K562 (cell line): Measurements from ENCODE around the gene CAPN10. TPM values are rescaled to one million over a fixed set of nuclear protein-coding genes. Genes with fewer than 3 reads are reported as not detected.

Source experiments
- ATAC-seq: fragments of 200-7000 bp; cut with Tn5 transposase; 3 replicates; pipeline ENCODE4 v1.9.1; 2020; ENCODE audit warnings: moderate library complexity
- BruUV-seq: library from RNA; stranded (reverse); fragments of 400-500 nt; replicated peaks from 2 replicates; lab custom pipeline; 2021; lab: Mats Ljungman, UMichigan
- CTCF ChIA-PET: fragments of 300-600 bp; formaldehyde crosslinking; extraction: SDS; loops from one replicate; lab custom pipeline; 2021; ENCODE audit warnings: low intra/inter-chr PET ratio; lab: Yijun Ruan, JAX
- POLR2A ChIA-PET: fragments of 300-600, 350-650 bp; sonication (Branson Sonifier 250); formaldehyde crosslinking; extraction: SDS; loops from one replicate; lab custom pipeline; 2021; ENCODE audit warnings: antibody characterized with exemption, inconsistent platforms; lab: Yijun Ruan, JAX
- DNase-seq, 4 experiments: peaks; one replicate each; pipeline versions ENCODE4 v3.0.0 to v3.0.0-alpha.2; 2011 to 2018; ENCODE audit warnings: low spot score in 3 of 4, mixed read lengths in 3 of 4; ENCODE audit errors: extremely low read depth in 1 of 4
- FAIRE-seq: peaks from 2 replicates; lab custom pipeline; 2011; peaks lifted over from hg19 to GRCh38; lab: Jason Lieb, UNC
- H2AFZ ChIP-seq: 2 replicates; pipeline ENCODE4 v1.6.0; 2011; ENCODE audit warnings: low read depth, low read length, control low read depth, inconsistent platforms
- H3K27ac ChIP-seq: fragments of 200-600 bp; 3 replicates; pipeline ENCODE4 v1.8.0; 2011; ENCODE audit warnings: low read depth, mild to moderate bottlenecking, control low read depth, inconsistent platforms, low read length, moderate library complexity, mixed read lengths; ENCODE audit errors: extremely low read depth
- H3K27me3 ChIP-seq, 2 experiments: fragments of 300-600 bp in 1 of 2; 2 replicates in 1 of 2; 3 replicates in 1 of 2; pipeline versions ENCODE4 v1.6.0 to v1.8.0; 2011; ENCODE audit warnings: inconsistent platforms in 2 of 2, low read length in 2 of 2, mild to moderate bottlenecking in 1 of 2, mixed read lengths in 1 of 2, moderate library complexity in 1 of 2; ENCODE audit not compliant: control insufficient read depth in 2 of 2, insufficient read depth in 2 of 2
- H3K36me3 ChIP-seq: fragments of 300-600 bp; 3 replicates; pipeline ENCODE4 v1.8.0; 2011; ENCODE audit warnings: mild to moderate bottlenecking, low read length, inconsistent platforms; ENCODE audit not compliant: control insufficient read depth, insufficient read depth
- H3K4me1 ChIP-seq, 2 experiments: fragments of 200-600 bp in 1 of 2; replicated peaks in 1 of 2; 2 replicates in 1 of 2; 3 replicates in 1 of 2; pipeline versions ENCODE4 v1.5.1 to v1.8.0; 2011; ENCODE audit warnings: inconsistent platforms in 2 of 2, low read length in 2 of 2, mild to moderate bottlenecking in 1 of 2, mixed read lengths in 1 of 2, moderate library complexity in 1 of 2; ENCODE audit not compliant: control insufficient read depth in 2 of 2, insufficient read depth in 2 of 2
- H3K4me2 ChIP-seq: 2 replicates; pipeline ENCODE4 v1.6.1; 2011; ENCODE audit warnings: low read length, control low read depth, inconsistent platforms, mixed read lengths; ENCODE audit not compliant: insufficient read depth
- H3K4me3 ChIP-seq: fragments of 200-600 bp; sonication (generic), shearing (Covaris generic); 2 replicates; pipeline ENCODE4 v1.5.1; 2016; ENCODE audit warnings: control low read depth, inconsistent platforms
- H3K79me2 ChIP-seq: fragments of 200-600 bp; 3 replicates; pipeline ENCODE4 v1.8.0; 2011; ENCODE audit warnings: low read length, inconsistent platforms; ENCODE audit not compliant: control insufficient read depth, insufficient read depth
- H3K9ac ChIP-seq, 2 experiments: 2 replicates each; pipeline versions ENCODE4 v1.6.0 to v1.6.1; 2011; ENCODE audit warnings: low read depth in 2 of 2, low read length in 2 of 2, control low read depth in 1 of 2, inconsistent platforms in 1 of 2, mild to moderate bottlenecking in 1 of 2, mixed read lengths in 1 of 2; ENCODE audit not compliant: insufficient read depth in 1 of 2
- H3K9me1 ChIP-seq: one replicate; pipeline ENCODE4 v1.6.0; 2011; ENCODE audit warnings: inconsistent platforms, mild to moderate bottlenecking, low read length, moderate library complexity; ENCODE audit not compliant: control insufficient read depth, insufficient read depth
- H3K9me3 ChIP-seq: replicated peaks from 2 replicates; pipeline ENCODE4 v1.5.1; 2011; ENCODE audit warnings: low read depth, low read length, inconsistent platforms; ENCODE audit not compliant: control insufficient read depth, insufficient read depth
- H4K20me1 ChIP-seq: replicated peaks from 2 replicates; pipeline ENCODE4 v1.6.1; 2011; ENCODE audit warnings: low read length, inconsistent platforms, mixed read lengths; ENCODE audit not compliant: control insufficient read depth, insufficient read depth
- ESRRA ChIP-seq: fragments of 450-650 bp; IDR thresholded peaks from 2 replicates; pipeline ENCODE4 v1.6.1; 2014; ENCODE audit warnings: low read depth, mild to moderate bottlenecking, moderate library complexity, borderline replicate concordance
- JUND ChIP-seq, 2 experiments: IDR thresholded peaks; 2 replicates in 1 of 2; 3 replicates in 1 of 2; pipeline ENCODE4 v1.6.1; 2011; ENCODE audit warnings: borderline replicate concordance in 2 of 2, low read depth in 2 of 2, low read length in 2 of 2, improper control_type of control experiment in 1 of 2, missing biosample characterization in 1 of 2, missing genetic modification characterization in 1 of 2, missing genetic modification reagents in 1 of 2
- L3MBTL2 ChIP-seq: fragments of 450-650 bp; IDR thresholded peaks from 2 replicates; pipeline ENCODE4 v1.6.1; 2016; ENCODE audit warnings: mild to moderate bottlenecking, moderate library complexity
- NBN ChIP-seq: fragments of 450-650 bp; IDR thresholded peaks from 2 replicates; pipeline ENCODE4 v1.6.1; 2016; ENCODE audit warnings: low read depth, mild to moderate bottlenecking
- SPI1 ChIP-seq: IDR thresholded peaks from 2 replicates; pipeline ENCODE4 v1.6.1; 2011; ENCODE audit warnings: low read depth, low read length, control low read depth, borderline replicate concordance
- WGBS: fragments of 100-300 bp; shearing (Covaris generic); methylation state at CpG from one replicate; pipeline ENCODE4 v1.1.6; 2016; ENCODE audit warnings: low coverage, mixed read lengths; ENCODE audit not compliant: insufficient coverage; ENCODE audit errors: missing lambda C conversion rate; 5-methylcytosine and 5-hydroxymethylcytosine counted together
- in situ Hi-C: fragments of 300-500 bp; cut with MboI; formaldehyde crosslinking; loops from 4 replicates; pipeline ENCODE4 v1.15.0; 2018; ENCODE audit warnings: inconsistent platforms, mixed read lengths
- intact Hi-C: fragments of 100-400 bp; cut with micrococcal nuclease; formaldehyde crosslinking; loops from 2 replicates; pipeline ENCODE4 v1.14.2; 2022
- polyA plus RNA-seq, 8 experiments: library from polyadenylated mRNA; depleted of rRNA in 4 of 8; stranded (reverse) in 5 of 8; unstranded in 3 of 8; fragments of >200 nt; fragmentation: Nextera tagmentation in 2 of 8; fragmentation: Illumina TruSeq in 1 of 8; extraction: Ambion mirVana in 2 of 8; extraction: Trizol in 1 of 8; gene quantifications; 2 replicates each; pipeline versions ENCODE4 v1.2.1 to v1.2.3, GENCODE V29; 2011 to 2014; ENCODE audit warnings: inconsistent platforms in 1 of 8, missing spikeins in 1 of 8
- total RNA-seq, 7 experiments: library from RNA; depleted of rRNA in 6 of 7; stranded (reverse); fragments of >200 nt in 6 of 7; fragmentation: Illumina TruSeq in 2 of 7; extraction: Trizol in 2 of 7; gene quantifications; 2 replicates each; pipeline versions ENCODE4 v1.2.1 to v1.2.3, GENCODE V29; 2011 to 2021; ENCODE audit warnings: low replicate concordance in 1 of 7

CAPN10 gene
- total and polyA plus RNA-seq, 9 of the 15 experiments (the other 6 are each of a cell fraction or from before 2014, with no cell fraction given) = 0.08 to 26.1 (median 8.4) TPM

DNA sequence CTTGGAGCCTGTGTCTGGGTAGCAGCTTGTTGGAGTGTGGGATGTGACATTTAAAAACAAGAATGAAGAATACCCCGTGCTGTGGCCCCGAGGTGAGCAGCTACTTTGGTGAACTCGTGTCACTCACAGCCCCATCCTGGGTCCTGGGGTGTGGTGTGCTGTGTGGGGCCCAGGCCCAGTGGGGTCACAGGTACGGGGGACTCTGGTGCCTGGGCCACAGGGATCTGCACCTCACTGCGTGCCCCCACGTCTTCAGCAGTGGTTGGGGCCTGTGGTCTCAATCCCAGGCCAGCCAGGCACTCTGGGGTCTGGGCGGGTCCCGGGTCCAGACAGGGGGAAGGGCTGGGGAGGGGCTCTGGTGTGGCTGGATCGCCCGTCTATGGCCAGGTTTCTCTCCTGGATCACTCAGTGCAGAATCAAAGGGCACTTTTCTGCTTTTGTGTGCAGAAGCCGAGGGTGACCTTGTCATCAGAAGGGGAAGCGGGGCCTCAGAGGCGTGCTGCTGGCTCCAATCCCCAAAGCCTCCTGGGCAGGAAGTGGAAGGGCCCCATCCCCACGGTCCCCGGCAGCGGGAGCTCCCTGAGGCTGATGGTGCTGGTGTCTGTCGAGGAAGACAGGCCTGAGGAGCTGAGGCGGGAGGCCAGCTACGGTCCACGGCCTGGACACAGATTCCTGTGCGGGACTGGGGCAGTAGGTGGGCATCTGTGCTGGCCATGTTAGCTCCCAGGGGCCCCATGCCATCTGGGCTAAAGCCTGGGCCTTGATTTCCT is 40.2 kb downstream of the CAPN10 start:
- TF ChIP-seq ESRRA (peak; percentile 66), SPI1 (peak; percentile 87), L3MBTL2 (peak; percentile 36), NBN (no peak), JUND (IDR thresholded peaks at IDR 0.05; ENCODE audit: borderline replicate concordance, low read depth, low read length) (no peak), JUND (tag; IDR thresholded peaks at IDR 0.05; ENCODE audit: borderline replicate concordance, low read depth, low read length) (no peak)
- peaks cover 0 to 16% of the 10 kb centered on the region in 2 experiments; a peak in 2 of 5 replicates for H3K27me3 ChIP-seq
- WGBS = 19% methylated on average over 9 of the region's 21 CpGs
- BruUV-seq = no TSS peak
- H2AFZ ChIP-seq = no peak overlapping the region
- no peak for FAIRE-seq
- peak overlapping the region in 1 of 2 experiments; percentile 74; a peak in 2 of 4 replicates for H3K9ac ChIP-seq
- no peaks in the 10 kb centered on the region for H3K9me1 ChIP-seq
- ChIA-PET POLR2A (interaction anchor here (1.0 kb wide), 1 partner anchor 16 kb away, joined by 4 read pairs; no protein-coding TSS in a partner anchor), CTCF (no interaction called here)
- no peak overlapping the region for H3K27ac ChIP-seq
- no peaks in the 10 kb centered on the region for H3K9me3 ChIP-seq
- no peaks in the 10 kb centered on the region for H3K79me2 ChIP-seq
- no peaks in the 10 kb centered on the region for H4K20me1 ChIP-seq
- no peak; the same call in 2 of the 3 replicates for ATAC-seq
- no peak overlapping the region for H3K4me2 ChIP-seq
- no peak for DNase-seq
- peaks cover 0 to 39% of the 10 kb centered on the region in 2 experiments; a peak in 2 of 5 replicates for H3K4me1 ChIP-seq
- H3K36me3 ChIP-seq = no peaks in the 10 kb centered on the region
- intact Hi-C loops = no loop called here
- in situ Hi-C loops = no loop called here
- H3K4me3 ChIP-seq = no peak overlapping the region
